Nephron (organoid): ENCODE results near the gene DAB1.

ENCODE experiments used
- H3K27ac Mint-ChIP-seq, 3 experiments: 2 replicates each; pipeline ENCODE4 v1.8.0; 2020; ENCODE audit warnings: mixed read lengths in 3 of 3, mild to moderate bottlenecking in 2 of 3, moderate library complexity in 1 of 3
- H3K27me3 Mint-ChIP-seq: 2 replicates; pipeline ENCODE4 v1.8.0; 2021; ENCODE audit warnings: low read depth, mild to moderate bottlenecking, moderate library complexity, mixed read lengths
- H3K36me3 Mint-ChIP-seq: 2 replicates; pipeline ENCODE4 v1.8.0; 2020; ENCODE audit warnings: low read depth, mixed read lengths
- H3K4me1 Mint-ChIP-seq: 2 replicates; pipeline ENCODE4 v1.8.0; 2020; ENCODE audit warnings: mixed read lengths
- H3K4me3 Mint-ChIP-seq, 3 experiments: 2 replicates each; pipeline ENCODE4 v1.8.0; 2020; ENCODE audit warnings: mild to moderate bottlenecking in 3 of 3, mixed read lengths in 3 of 3, moderate library complexity in 2 of 3
- H3K9me3 Mint-ChIP-seq: 2 replicates; pipeline ENCODE4 v1.8.0; 2020; ENCODE audit warnings: mixed read lengths
- CTCF ChIP-seq, 3 experiments: fragments of 200-600 bp; sonication (generic); IDR thresholded peaks; one replicate each; pipeline ENCODE4 v1.5.0; 2021; ENCODE audit warnings: antibody characterized with exemption in 3 of 3; ENCODE audit not compliant: unreplicated experiment in 3 of 3

DAB1 gene

GRCh38 chr1:57367945-57368344, 55.9 kb downstream of the DAB1 start:
- H3K4me3 Mint-ChIP-seq: no peak overlapping the region
- H3K4me1 Mint-ChIP-seq: peaks cover 13% of the 10 kb centered on the region
- H3K36me3 Mint-ChIP-seq: no peaks in the 10 kb centered on the region
- H3K9me3 Mint-ChIP-seq: no peaks in the 10 kb centered on the region
- no peak for TF ChIP-seq CTCF (IDR thresholded peaks at IDR 0.05; ENCODE audit: unreplicated experiment in 3 of 3)
- no peak overlapping the region for H3K27ac Mint-ChIP-seq
- H3K27me3 Mint-ChIP-seq: no peaks in the 10 kb centered on the region

GRCh38 chr1:57363643-57364042, 60.2 kb downstream of the DAB1 start:
- no peaks in the 10 kb centered on the region for H3K36me3 Mint-ChIP-seq
- TF ChIP-seq CTCF (IDR thresholded peaks at IDR 0.05; ENCODE audit: unreplicated experiment in 3 of 3): no peak
- peak overlapping the region; percentile 24 to 57 (median 24) for H3K27ac Mint-ChIP-seq
- H3K4me1 Mint-ChIP-seq: peaks cover 20% of the 10 kb centered on the region
- no peaks in the 10 kb centered on the region for H3K27me3 Mint-ChIP-seq
- H3K4me3 Mint-ChIP-seq: no peak overlapping the region
- H3K9me3 Mint-ChIP-seq: peaks cover 6% of the 10 kb centered on the region

- Mint-ChIP-seq H3K27me3 (no peaks in the 10 kb centered on the region), H3K36me3 (no peaks in the 10 kb centered on the region), H3K9me3 (peaks cover 6% of the 10 kb centered on the region)
These were observed 60.7 kb downstream of the DAB1 start for GRCh38 chr1:57363165-57363564.

GRCh38 chr1:57362480-57362879, 61.4 kb downstream of the DAB1 start:
- Mint-ChIP-seq H3K9me3 (peaks cover 6% of the 10 kb centered on the region), H3K36me3 (no peaks in the 10 kb centered on the region), H3K27me3 (no peaks in the 10 kb centered on the region), H3K27ac (no peak overlapping the region), H3K4me1 (peaks cover 20% of the 10 kb centered on the region), H3K4me3 (no peak overlapping the region)
- no peak for TF ChIP-seq CTCF (IDR thresholded peaks at IDR 0.05; ENCODE audit: unreplicated experiment in 3 of 3)

More at GRCh38 chr1:57363165-57363564, 60.7 kb downstream of the DAB1 start:
- no peak overlapping the region for H3K4me3 Mint-ChIP-seq
- no peak for TF ChIP-seq CTCF (IDR thresholded peaks at IDR 0.05; ENCODE audit: unreplicated experiment in 3 of 3)
- H3K27ac Mint-ChIP-seq: peak overlapping the region; percentile 24 to 57 (median 24)
- H3K4me1 Mint-ChIP-seq: peaks cover 20% of the 10 kb centered on the region

- Mint-ChIP-seq H3K27me3 (no peaks in the 10 kb centered on the region), H3K4me3 (no peak overlapping the region), H3K4me1 (peaks cover 20% of the 10 kb centered on the region), H3K36me3 (no peaks in the 10 kb centered on the region), H3K27ac (no peak overlapping the region), H3K9me3 (peaks cover 6% of the 10 kb centered on the region)
- TF ChIP-seq CTCF (IDR thresholded peaks at IDR 0.05; ENCODE audit: unreplicated experiment in 3 of 3): no peak
These were observed 62.3 kb downstream of the DAB1 start for GRCh38 chr1:57361516-57361915.

- Mint-ChIP-seq H3K4me1 (peaks cover 20% of the 10 kb centered on the region), H3K27me3 (no peaks in the 10 kb centered on the region), H3K36me3 (no peaks in the 10 kb centered on the region), H3K27ac (no peak overlapping the region), H3K9me3 (peaks cover 6% of the 10 kb centered on the region), H3K4me3 (no peak overlapping the region)
- no peak for TF ChIP-seq CTCF (IDR thresholded peaks at IDR 0.05; ENCODE audit: unreplicated experiment in 3 of 3)
These were observed 62.9 kb downstream of the DAB1 start for GRCh38 chr1:57360846-57361407.
